GM18499 (cell line): ENCODE results near the gene KIAA1755.
"Not testable (repeated sequence)": the region's sequence is repeated elsewhere in the genome, so short reads cannot be mapped to it uniquely, and the experiment has no call there.

Experiments
- ATAC-seq: cut with Tn5 transposase; IDR thresholded peaks from one replicate; pipeline ENCODE4 v1.9.1; 2021; ENCODE audit warnings: moderate number of reproducible peaks; ENCODE audit not compliant: insufficient read depth, unreplicated experiment

The KIAA1755 gene

GRCh38 chr20:38291966-38292365 is 31.4 kb upstream of the KIAA1755 start:
- no peak for ATAC-seq

GRCh38 chr20:38290829-38291814 is 30.6 kb upstream of the KIAA1755 start:
- ATAC-seq: no peak

DNA sequence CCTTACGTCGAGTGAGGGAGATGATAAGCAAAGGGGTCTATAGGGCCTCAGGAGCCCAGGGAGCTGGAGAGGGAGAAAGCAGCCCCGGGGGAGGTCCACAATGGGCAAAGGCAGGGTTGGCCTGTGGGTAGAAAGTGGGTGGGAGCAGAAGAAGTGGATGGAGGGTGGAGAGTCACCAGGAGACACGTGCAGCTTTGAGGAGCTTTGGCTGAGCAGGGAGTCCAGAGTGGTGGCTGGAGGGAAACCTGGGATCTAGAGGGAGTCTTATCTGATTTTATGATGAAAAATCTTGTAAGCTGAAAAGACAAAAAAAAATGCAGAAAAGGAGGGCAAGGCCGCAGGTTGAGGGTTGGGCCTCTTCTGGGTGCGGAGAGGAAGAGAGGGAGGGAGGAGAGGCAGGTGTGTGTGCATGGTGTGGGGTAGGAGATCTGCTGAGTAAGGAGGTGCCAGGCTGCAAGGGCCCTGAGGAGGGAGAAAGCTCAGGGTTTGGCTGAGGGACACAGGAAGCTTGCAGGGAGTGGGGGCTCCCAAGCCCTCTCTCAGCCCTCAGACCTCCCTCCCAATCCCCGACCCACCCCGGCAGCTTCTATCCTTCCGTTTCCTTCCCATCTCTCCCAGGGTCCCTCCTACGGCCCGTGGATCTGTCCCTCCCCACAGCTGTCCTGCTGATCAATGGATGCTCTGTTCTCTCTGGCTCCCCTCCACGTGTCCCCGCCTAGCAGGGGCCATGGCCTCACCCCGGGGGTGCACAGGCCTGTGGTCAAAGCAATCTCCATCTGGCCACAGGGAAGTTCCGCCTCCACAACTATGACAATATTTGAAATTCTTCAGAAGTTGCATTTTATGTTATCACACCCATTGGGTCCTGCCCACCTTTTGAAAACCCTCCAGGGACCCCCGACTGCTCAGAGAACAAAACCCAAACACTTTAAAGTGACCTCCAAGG is 26.3 kb upstream of the KIAA1755 start:
- ATAC-seq: no peak

- ATAC-seq: no peak
Measured at GRCh38 chr20:38284893-38285444, 24.4 kb upstream of the KIAA1755 start.

DNA sequence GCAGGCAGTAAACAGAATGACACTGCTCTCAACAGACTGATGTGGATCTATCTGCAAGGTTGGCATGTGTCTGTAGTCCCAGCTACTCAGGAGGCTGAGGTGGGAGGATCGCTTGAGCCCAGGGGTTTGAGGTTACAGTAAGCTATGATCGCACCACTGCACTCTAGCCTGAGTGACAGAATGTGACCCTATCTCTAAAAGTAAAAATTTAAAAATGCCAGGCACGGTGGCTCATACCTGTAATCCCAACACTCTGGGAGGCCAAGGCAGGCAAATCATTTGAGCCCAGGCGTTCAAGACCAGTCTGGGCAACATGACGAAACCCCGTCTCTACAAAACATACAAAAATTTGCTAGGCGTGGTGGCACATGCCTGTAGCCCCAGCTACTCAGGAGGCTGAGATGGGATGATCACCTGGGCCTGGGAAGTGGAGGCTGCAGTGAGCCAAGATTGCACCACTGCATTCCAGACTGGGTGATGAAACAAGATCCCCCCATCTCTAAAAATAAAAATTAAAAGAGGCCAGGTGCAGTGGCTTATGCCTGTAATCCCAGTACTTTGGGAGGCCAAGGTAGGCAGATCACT is 23.6 kb upstream of the KIAA1755 start:
- ATAC-seq: not testable (repeated sequence)

DNA sequence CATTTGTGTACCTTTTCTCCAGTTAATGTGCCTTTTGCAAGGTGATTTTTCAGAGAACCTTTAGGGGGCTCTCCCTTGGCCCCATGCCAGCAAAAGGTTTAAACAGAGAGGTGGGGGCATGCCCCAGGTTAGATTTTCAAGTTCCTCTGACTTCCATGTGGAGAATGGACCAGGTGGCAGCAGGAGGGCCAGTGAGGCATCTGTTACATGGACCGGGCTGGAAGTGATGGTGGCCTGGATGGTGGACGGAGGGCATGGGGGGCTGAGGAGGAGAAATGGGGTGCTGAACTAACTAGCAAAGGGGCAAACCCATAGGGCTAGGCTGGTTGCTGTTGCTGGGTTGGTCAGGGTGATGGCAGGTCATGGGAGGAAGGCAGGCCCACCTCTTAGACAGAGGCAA is 22.7 kb upstream of the KIAA1755 start:
- ATAC-seq: no peak

GRCh38 chr20:38281176-38281915 is 20.8 kb upstream of the KIAA1755 start:
- not testable (repeated sequence) for ATAC-seq

DNA sequence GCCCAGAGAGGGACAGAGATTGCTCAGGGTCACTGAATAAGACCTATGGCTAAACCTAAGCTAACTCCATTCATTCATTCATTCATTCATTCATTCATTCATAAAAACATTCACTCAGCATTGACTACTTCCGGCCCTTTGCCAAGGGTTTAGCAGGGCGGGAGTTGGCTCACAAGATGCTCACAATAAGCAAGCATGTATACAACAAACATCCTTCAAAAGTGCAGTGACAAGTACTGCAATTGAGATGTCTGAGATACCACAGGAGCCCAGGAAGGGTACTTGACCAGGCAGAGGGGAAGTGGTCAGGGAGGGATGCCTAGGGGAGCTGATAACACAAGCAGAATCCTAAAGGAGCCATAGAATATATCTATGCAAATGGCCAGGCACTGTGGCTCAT is 18.2 kb upstream of the KIAA1755 start:
- no peak for ATAC-seq

DNA sequence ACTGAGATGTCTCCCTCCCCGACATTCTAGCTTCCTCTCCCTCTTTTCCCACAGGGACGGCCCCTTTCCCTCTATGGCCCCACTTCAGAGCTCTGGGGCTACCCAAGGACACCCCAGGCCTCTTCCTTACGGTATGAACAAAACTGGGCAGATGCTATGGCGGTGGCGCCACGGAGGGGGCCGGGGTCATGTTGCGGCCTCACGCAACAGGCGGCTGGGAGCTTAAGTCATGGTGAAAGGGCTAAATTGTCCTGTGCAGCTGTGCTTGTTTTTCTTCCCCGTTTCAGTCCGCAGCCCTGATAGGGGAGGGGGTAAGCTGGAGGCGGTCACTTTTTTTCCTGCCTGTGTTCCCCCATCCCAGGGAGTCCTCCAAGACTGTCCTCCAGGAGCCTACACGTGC is 17.6 kb upstream of the KIAA1755 start:
- ATAC-seq: no peak

DNA sequence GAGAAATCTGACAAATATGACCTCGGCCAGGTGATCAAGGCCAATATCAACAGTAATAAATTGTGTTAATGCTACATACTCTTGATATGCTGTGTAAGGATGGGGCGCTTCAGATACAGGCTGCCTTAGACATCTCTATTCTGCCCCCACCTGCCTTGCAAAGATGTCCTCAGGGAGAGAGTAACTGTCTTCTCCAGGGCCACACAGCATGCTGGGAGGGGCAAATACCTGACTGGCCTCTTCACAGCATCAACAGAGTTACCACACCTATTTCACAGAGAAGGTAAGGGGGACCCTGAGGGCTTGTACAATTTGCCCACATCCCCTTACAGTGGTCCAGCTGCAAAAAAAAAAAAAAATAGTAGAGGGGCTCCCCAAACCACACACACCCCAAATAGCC is 17.2 kb upstream of the KIAA1755 start:
- ATAC-seq: no peak

- no peak for ATAC-seq
Measured at GRCh38 chr20:38277285-38277684, 16.8 kb upstream of the KIAA1755 start.

DNA sequence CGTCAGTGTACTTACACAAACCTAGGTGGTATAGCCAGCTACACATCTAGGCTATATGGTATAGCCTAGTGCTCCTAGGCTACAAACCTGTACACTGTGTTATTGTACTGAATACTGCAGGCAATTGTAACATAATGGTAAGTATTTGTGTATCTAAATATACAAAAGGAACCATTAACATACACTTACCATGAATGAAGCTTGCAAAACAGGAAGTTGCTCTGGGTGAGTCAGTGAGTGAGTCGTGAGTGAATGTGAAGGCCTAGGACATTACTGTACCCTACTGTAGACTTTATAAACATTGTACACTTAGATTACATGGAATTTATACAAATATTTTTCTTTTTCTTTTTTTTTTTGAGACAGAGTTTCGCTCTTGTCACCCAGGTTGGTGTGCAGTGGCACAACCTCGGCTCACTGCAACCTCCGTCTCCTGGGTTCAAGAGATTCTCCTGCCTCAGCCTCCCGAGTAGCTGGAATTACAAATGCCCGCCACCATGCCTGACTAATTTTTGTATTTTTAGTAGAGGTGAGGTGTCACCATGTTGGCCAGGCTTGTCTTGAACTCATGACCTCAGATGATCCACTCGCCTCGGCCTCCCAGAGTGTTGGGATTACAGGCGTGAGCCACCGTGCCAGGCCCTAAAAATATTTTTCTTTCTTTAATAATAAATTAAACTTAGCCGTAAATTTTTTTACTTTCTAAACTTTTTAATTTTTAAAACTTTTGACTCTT is 15.4 kb upstream of the KIAA1755 start:
- ATAC-seq: no peak

DNA sequence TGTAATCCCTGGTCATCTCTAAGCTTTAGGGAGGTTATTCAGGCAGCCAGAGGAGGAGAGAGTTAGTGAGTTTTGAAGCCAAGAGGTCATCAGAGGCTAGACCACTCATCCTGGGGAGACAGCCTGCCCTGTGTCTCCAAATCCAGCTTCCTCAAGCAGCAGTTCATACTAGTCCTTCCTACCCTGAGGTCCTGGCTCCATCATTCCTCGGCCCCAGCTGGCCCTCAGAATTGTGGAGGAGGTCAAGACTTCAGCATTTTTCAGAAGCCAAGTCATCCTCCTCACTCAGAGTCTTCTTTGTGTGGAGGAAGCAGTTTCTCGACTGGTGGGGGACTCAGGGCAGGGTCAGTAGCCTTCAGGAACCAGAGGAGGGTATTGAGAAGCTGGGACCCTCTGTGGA is 12.4 kb upstream of the KIAA1755 start:
- no peak for ATAC-seq

GRCh38 chr20:38272398-38272797 is 11.9 kb upstream of the KIAA1755 start:
- ATAC-seq: no peak

GRCh38 chr20:38271608-38272120 is 11.1 kb upstream of the KIAA1755 start:
- ATAC-seq: no peak

DNA sequence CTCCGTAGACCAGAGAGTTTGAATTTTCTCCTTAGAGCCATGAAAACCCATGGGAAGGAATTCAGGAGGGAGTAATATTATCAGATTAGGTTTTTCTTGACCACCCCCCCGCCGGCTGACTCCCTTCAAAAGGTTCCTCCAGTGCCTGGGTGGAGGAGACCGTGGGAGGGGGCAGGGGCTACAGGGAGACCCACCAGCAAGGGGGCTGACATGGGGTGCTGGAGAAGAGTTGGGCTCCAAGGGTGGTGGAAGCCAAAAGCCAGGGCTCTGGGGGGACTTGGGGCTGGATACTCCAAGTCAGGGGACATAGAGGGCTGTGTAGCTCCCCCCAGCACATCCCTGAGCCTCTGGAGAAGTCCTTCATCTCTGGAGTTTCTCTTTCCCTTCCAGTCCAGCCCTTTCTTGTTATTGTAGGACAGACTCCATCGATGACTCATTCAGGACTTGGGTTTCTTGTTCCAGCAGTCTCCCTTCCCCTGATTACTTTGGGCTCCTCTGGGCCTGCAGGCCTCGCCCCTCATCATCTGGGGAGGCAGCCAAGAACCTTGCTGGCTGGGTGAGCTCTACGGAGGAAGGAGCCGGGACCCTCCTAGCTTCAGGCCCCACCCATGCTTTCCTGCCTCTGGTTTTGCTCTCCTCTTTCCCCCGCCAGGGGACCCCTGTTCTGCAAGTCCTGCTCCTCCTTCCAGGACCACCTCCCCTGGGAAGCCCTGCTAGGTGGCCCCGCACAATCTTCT is 10.5 kb upstream of the KIAA1755 start:
- no peak for ATAC-seq

GRCh38 chr20:38269715-38270114 is 9.2 kb upstream of the KIAA1755 start:
- ATAC-seq: no peak

- ATAC-seq: no peak
Measured at GRCh38 chr20:38269040-38269439, 8.5 kb upstream of the KIAA1755 start.
